ENCODE data around the gene CAMTA1. TPM values are rescaled to one million over a fixed set of nuclear protein-coding genes. Genes with fewer than 3 reads are reported as not detected.

Gene CAMTA1
- total RNA-seq, 4 donors from 2014 or later: 45.3 to 68.9 (median 62.0) TPM

DNA sequence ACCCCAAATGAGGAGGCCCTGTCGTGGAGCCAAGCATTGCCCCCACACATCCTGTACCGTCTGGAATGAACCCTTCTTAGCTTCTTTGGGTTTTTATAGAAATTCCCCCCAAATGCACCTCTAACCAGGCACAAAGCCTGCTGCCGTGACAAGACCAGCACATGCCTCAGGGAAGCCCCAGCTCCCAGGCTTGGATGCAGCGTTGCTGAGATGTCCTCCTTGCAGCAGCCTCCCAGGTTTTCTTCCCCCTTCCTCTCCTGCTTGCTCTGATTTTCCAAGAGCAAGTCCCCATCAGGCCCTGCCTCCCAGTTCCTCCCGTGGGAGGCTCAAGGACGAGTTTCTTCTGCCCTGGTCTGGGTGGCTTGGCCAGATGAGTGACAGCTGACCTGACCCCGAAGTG, 866.8 kb downstream of the CAMTA1 start:
- ATAC-seq (ENCODE audit: low FRiP score) (no peak), DNase-seq (ENCODE audit: low spot score) (no peak)
- TF ChIP-seq, protein P1, sequence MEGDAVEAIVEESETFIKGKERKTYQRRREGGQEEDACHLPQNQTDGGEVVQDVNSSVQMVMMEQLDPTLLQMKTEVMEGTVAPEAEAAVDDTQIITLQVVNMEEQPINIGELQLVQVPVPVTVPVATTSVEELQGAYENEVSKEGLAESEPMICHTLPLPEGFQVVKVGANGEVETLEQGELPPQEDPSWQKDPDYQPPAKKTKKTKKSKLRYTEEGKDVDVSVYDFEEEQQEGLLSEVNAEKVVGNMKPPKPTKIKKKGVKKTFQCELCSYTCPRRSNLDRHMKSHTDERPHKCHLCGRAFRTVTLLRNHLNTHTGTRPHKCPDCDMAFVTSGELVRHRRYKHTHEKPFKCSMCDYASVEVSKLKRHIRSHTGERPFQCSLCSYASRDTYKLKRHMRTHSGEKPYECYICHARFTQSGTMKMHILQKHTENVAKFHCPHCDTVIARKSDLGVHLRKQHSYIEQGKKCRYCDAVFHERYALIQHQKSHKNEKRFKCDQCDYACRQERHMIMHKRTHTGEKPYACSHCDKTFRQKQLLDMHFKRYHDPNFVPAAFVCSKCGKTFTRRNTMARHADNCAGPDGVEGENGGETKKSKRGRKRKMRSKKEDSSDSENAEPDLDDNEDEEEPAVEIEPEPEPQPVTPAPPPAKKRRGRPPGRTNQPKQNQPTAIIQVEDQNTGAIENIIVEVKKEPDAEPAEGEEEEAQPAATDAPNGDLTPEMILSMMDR (IDR thresholded peaks at IDR 0.05): no peak

DNA sequence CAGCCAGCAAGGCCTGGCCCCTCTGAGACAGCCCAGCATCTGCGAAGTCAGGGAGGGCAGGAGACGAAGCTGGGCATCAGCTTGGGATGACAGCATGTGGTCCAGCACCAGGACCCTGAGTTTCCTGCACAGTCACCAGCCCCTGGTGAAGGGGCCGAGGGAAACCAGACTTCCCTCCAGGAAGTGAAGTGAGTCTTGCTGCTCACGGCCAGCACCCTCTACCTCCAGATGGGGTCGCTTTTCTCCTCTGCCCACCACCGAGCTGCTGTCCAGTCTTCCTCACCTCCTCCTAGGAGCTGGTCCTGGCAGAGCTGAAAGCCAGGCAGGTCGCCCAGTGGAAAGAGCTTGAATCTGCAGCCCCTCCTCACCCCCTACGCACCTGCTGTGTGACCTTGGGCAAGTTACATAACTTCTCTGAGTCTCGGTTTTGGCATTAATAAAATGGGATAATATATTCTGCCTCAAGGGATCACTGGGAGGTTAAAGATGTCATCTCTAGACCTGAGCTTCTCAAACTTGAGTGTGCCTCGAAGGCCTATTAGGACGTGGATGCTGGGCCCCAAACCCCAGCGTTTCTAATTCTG, 867.4 kb downstream of the CAMTA1 start:
- ATAC-seq (ENCODE audit: low FRiP score) (no peak), DNase-seq (ENCODE audit: low spot score) (no peak)
- TF ChIP-seq, protein P1 (IDR thresholded peaks at IDR 0.05): no peak

DNA sequence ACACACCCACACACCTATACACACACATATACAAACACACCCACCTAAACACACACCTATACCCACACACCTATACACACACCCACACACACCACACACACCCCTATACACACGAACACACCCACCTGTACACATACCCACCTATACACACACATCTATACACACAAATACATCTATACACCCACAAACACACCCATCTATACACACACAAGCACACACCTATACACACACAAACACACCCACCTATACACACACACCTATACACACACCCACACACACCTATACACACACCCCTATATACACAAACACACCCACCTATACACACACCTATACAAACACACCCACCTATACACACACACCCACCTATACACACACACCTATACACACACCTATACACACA, 869.5 kb downstream of the CAMTA1 start:
- TF ChIP-seq, protein P1 (IDR thresholded peaks at IDR 0.05): no peak
- DNase-seq (ENCODE audit: low spot score): no peak
- ATAC-seq (ENCODE audit: low FRiP score): no peak

DNA sequence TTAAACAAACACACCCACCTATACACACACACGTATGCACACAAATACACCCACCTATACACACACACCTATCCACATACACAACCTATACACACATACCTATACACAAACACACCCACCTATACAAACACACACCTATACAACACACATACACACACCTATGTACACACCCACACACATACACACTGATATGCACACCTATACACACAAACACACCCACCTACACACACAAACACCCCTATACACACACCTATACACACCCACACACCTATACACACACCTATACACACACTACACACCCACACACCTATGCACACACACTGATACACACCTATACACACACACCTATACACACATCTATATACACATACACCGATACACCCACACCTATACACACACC, 870.1 kb downstream of the CAMTA1 start:
- no peak for DNase-seq (ENCODE audit: low spot score)
- ATAC-seq (ENCODE audit: low FRiP score): no peak
- TF ChIP-seq, protein P1 (IDR thresholded peaks at IDR 0.05): no peak

GRCh38 chr1:7656557-7657215, 871.4 kb downstream of the CAMTA1 start:
- no peak for ATAC-seq (ENCODE audit: low FRiP score)
- TF ChIP-seq, protein P1 (IDR thresholded peaks at IDR 0.05): no peak
- DNase-seq (ENCODE audit: low spot score): no peak

DNA sequence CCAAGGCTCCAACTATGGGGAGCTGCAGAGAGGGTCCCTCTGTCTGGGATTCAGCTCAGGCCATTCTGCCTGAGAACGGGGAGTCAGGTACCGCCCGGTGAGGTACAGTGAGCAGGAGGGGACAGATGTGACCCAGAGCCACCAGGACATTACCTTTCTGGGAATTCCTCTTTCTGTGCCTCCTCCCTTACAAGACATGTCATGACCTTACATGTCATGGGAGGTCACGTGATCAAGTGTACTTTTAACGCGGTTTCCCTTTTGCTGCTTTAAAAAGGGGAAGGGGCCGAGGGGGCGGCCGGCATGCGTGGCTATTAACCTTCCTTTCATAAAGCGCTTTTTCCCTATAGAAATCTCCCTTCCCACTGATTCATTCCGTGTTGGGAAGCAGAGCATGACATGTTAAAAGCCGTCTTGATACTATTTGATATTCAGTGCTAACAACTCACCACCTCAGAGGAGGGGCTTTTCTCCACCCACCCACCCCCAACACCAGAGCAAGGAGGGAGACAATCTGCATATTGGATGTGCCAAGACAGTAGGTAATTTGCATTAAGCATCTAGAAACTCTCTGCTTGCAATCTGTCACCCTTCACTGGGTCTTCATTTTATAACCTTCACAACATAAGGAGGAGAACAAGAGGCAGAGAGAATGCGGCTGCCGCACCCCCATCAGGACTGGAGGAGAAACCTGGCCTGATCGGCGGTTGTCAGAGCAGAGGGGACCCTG, 872.2 kb downstream of the CAMTA1 start:
- DNase-seq (ENCODE audit: low spot score) (no peak), ATAC-seq (ENCODE audit: low FRiP score) (no peak)
- TF ChIP-seq, protein P1 (IDR thresholded peaks at IDR 0.05): no peak

Measured in omental fat pad (tissue), 4 donors.